H1 (cell line): ENCODE measurements around the gene SMARCB1. TPM values are rescaled to one million over a fixed set of nuclear protein-coding genes. Genes with fewer than 3 reads are reported as not detected.

Experiments used
- CTCF ChIA-PET: fragments of 300-600 bp; sonication (Branson Sonifier 250); formaldehyde crosslinking; loops from one replicate; lab custom pipeline; 2021; ENCODE audit not compliant: partially characterized antibody; lab: Charles Lee
- POLR2A ChIA-PET: fragments of 300-600 bp; sonication (Branson Sonifier 250); formaldehyde crosslinking; loops from one replicate; lab custom pipeline; 2021; ENCODE audit warnings: inconsistent platforms; ENCODE audit not compliant: partially characterized antibody; lab: Charles Lee
- DNase-seq, 2 experiments: peaks; one replicate each; pipeline versions ENCODE4 v3.0.0 to v3.0.0-alpha.2; 2010 to 2022; ENCODE audit warnings: low spot score in 2 of 2, low read depth in 1 of 2, mixed read lengths in 1 of 2
- FAIRE-seq: peaks from 2 replicates; lab custom pipeline; 2011; peaks lifted over from hg19 to GRCh38; lab: Jason Lieb, UNC
- H2AFZ ChIP-seq: 2 replicates; pipeline ENCODE4 v1.8.1; 2012; ENCODE audit warnings: low read length, inconsistent platforms
- H2AK5ac ChIP-seq: 2 replicates; pipeline ENCODE4 v1.6.1; 2013; ENCODE audit warnings: low read depth, low read length
- H2BK120ac ChIP-seq: replicated peaks from 2 replicates; pipeline ENCODE3; 2013; ENCODE audit warnings: low read depth, low read length, inconsistent platforms
- H2BK12ac ChIP-seq: 2 replicates; pipeline ENCODE4 v1.6.1; 2013; ENCODE audit warnings: low read depth, low read length
- H2BK15ac ChIP-seq: 2 replicates; pipeline ENCODE4 v1.6.1; 2013; ENCODE audit warnings: low read length
- H2BK20ac ChIP-seq: 2 replicates; pipeline ENCODE4 v1.6.1; 2013; ENCODE audit warnings: low read length
- H2BK5ac ChIP-seq: 2 replicates; pipeline ENCODE4 v1.6.1; 2013; ENCODE audit warnings: low read depth, low read length
- H3K14ac ChIP-seq: 2 replicates; pipeline ENCODE4 v1.6.1; 2013; ENCODE audit warnings: inconsistent platforms; ENCODE audit not compliant: insufficient read length
- H3K18ac ChIP-seq: 2 replicates; pipeline ENCODE4 v1.6.1; 2013; ENCODE audit warnings: low read length; ENCODE audit errors: extremely low read depth
- H3K23ac ChIP-seq: 2 replicates; pipeline ENCODE4 v1.6.1; 2013; ENCODE audit warnings: inconsistent platforms; ENCODE audit not compliant: insufficient read length
- H3K23me2 ChIP-seq: 2 replicates; pipeline ENCODE4 v1.6.1; 2013; ENCODE audit warnings: low read depth, low read length
- H3K27ac ChIP-seq: 2 replicates; pipeline ENCODE4 v1.6.1; 2011; ENCODE audit warnings: low read depth, low read length, inconsistent platforms
- H3K27me3 ChIP-seq, 4 experiments: replicated peaks in 1 of 4; 1 replicate in 1 of 4; 2 replicates in 3 of 4; pipeline versions ENCODE4 v1.6.1 to v1.8.1; 2011 to 2013; ENCODE audit warnings: low read length in 3 of 4, mild to moderate bottlenecking in 3 of 4, inconsistent platforms in 2 of 4, mixed read lengths in 2 of 4, moderate library complexity in 1 of 4; ENCODE audit not compliant: control insufficient read depth in 3 of 4, insufficient read depth in 3 of 4; ENCODE audit errors: extremely low read depth in 1 of 4
- H3K36me3 ChIP-seq, 4 experiments: 2 replicates each; pipeline versions ENCODE4 v1.6.1 to v1.8.1; 2011 to 2013; ENCODE audit warnings: mild to moderate bottlenecking in 4 of 4, low read length in 3 of 4, moderate library complexity in 2 of 4, control low read depth in 1 of 4, inconsistent platforms in 1 of 4; ENCODE audit not compliant: insufficient read depth in 4 of 4, control insufficient read depth in 2 of 4
- H3K4ac ChIP-seq: replicated peaks from 2 replicates; pipeline ENCODE3; 2013; ENCODE audit warnings: low read length, low read depth, mixed read lengths, inconsistent platforms; ENCODE audit not compliant: insufficient read length
- H3K4me1 ChIP-seq, 4 experiments: replicated peaks in 1 of 4; 1 replicate in 1 of 4; 2 replicates in 3 of 4; pipeline versions ENCODE4 v1.6.1 to v1.8.1; 2011 to 2013; ENCODE audit warnings: low read length in 3 of 4, inconsistent platforms in 2 of 4, mixed read lengths in 1 of 4; ENCODE audit not compliant: insufficient read depth in 4 of 4, control insufficient read depth in 3 of 4
- H3K4me2 ChIP-seq, 2 experiments: 2 replicates each; pipeline versions ENCODE4 v1.6.1 to v1.8.1; 2011 to 2013; ENCODE audit warnings: low read depth in 2 of 2, low read length in 2 of 2, control low read depth in 1 of 2, inconsistent platforms in 1 of 2, mild to moderate bottlenecking in 1 of 2; ENCODE audit not compliant: insufficient read depth in 1 of 2
- H3K4me3 ChIP-seq, 4 experiments: fragments of 200-600, 300-600 bp in 1 of 4; sonication (generic), shearing (Covaris generic), sonication (Bioruptor Twin) in 1 of 4; 2 replicates each; pipeline versions ENCODE4 v1.5.1 to v1.8.1; 2011 to 2016; ENCODE audit warnings: low read length in 4 of 4, low read depth in 3 of 4, control low read depth in 2 of 4, inconsistent platforms in 2 of 4, mild to moderate bottlenecking in 2 of 4, mixed read lengths in 1 of 4, moderate library complexity in 1 of 4; ENCODE audit not compliant: insufficient read depth in 2 of 4; ENCODE audit errors: extremely low read depth in 1 of 4
- H3K56ac ChIP-seq: replicated peaks from 2 replicates; pipeline ENCODE3; 2013; ENCODE audit warnings: low read depth, mild to moderate bottlenecking, mixed read lengths, low read length, inconsistent platforms; ENCODE audit not compliant: insufficient read length
- H3K79me1 ChIP-seq: 2 replicates; pipeline ENCODE4 v1.6.1; 2013; ENCODE audit warnings: low read depth, low read length, control low read depth
- H3K79me2 ChIP-seq, 2 experiments: 2 replicates each; pipeline versions ENCODE4 v1.6.1 to v1.8.1; 2012 to 2013; ENCODE audit warnings: low read length in 2 of 2, mild to moderate bottlenecking in 2 of 2, inconsistent platforms in 1 of 2; ENCODE audit not compliant: insufficient read depth in 2 of 2, control insufficient read depth in 1 of 2
- H3K9ac ChIP-seq, 4 experiments: replicated peaks in 1 of 4; 1 replicate in 1 of 4; 2 replicates in 3 of 4; pipeline versions ENCODE4 v1.6.1 to v1.8.1; 2011 to 2013; ENCODE audit warnings: low read depth in 3 of 4, low read length in 3 of 4, control low read depth in 2 of 4, mild to moderate bottlenecking in 2 of 4, moderate library complexity in 2 of 4, inconsistent platforms in 1 of 4; ENCODE audit errors: extremely low read depth in 1 of 4
- H3K9me3 ChIP-seq, 2 experiments: 2 replicates each; pipeline versions ENCODE4 v1.6.1 to v1.8.1; 2012 to 2013; ENCODE audit warnings: mild to moderate bottlenecking in 2 of 2, moderate library complexity in 2 of 2, control low read depth in 1 of 2, inconsistent platforms in 1 of 2, low read depth in 1 of 2, low read length in 1 of 2, mixed read lengths in 1 of 2; ENCODE audit not compliant: insufficient read depth in 2 of 2
- H4K20me1 ChIP-seq, 2 experiments: replicated peaks in 1 of 2; 2 replicates each; pipeline versions ENCODE3 to v1.8.1; 2011 to 2013; ENCODE audit warnings: inconsistent platforms in 2 of 2, low read length in 2 of 2, mild to moderate bottlenecking in 1 of 2; ENCODE audit not compliant: insufficient read depth in 2 of 2, control insufficient read depth in 1 of 2
- H4K5ac ChIP-seq: 2 replicates; pipeline ENCODE4 v1.6.1; 2013; ENCODE audit warnings: low read length, low read depth, mixed read lengths, inconsistent platforms; ENCODE audit not compliant: insufficient read length
- H4K8ac ChIP-seq: 2 replicates; pipeline ENCODE4 v1.8.0; 2013; ENCODE audit warnings: mild to moderate bottlenecking, moderate library complexity, low read length, inconsistent platforms; ENCODE audit not compliant: insufficient read depth; ENCODE audit errors: extremely low read depth
- H4K91ac ChIP-seq: replicated peaks from 2 replicates; pipeline ENCODE3; 2013; ENCODE audit warnings: low read length, mixed read lengths, inconsistent platforms; ENCODE audit not compliant: insufficient read length
- ATF3 ChIP-seq: IDR thresholded peaks from 2 replicates; pipeline ENCODE4 v1.6.1; 2011; ENCODE audit warnings: low read depth, mild to moderate bottlenecking, low read length; ENCODE audit not compliant: insufficient read depth
- BRCA1 ChIP-seq: IDR thresholded peaks from 2 replicates; pipeline ENCODE4 v1.6.1; 2012; ENCODE audit warnings: low read depth, low read length, improper control_type of control experiment
- CTBP2 ChIP-seq: IDR thresholded peaks from 2 replicates; pipeline ENCODE4 v1.7.0; 2011; ENCODE audit warnings: borderline replicate concordance, mild to moderate bottlenecking, moderate library complexity, mixed read lengths, low read length; ENCODE audit not compliant: insufficient read depth, insufficient read length
- EGR1 ChIP-seq: IDR thresholded peaks from 2 replicates; pipeline ENCODE4 v1.6.1; 2011; ENCODE audit warnings: low read depth, low read length, borderline replicate concordance
- GABPA ChIP-seq: IDR thresholded peaks from 2 replicates; pipeline ENCODE4 v1.6.1; 2011; ENCODE audit warnings: mild to moderate bottlenecking, low read length, moderate library complexity, borderline replicate concordance; ENCODE audit not compliant: insufficient read depth
- TAF1 ChIP-seq: IDR thresholded peaks from 2 replicates; pipeline ENCODE4 v1.6.1; 2011; ENCODE audit warnings: mild to moderate bottlenecking, low read depth, low read length
- WGBS, 2 experiments: shearing (Covaris generic) in 1 of 2; methylation state at CpG; one replicate each; pipeline versions ENCODE4 v1.1.6 to v1.1.7; 2013 to 2015; ENCODE audit warnings: low lambda C conversion rate in 2 of 2, mixed read lengths in 2 of 2, inconsistent platforms in 1 of 2, low coverage in 1 of 2, missing lambda C conversion rate in 1 of 2; ENCODE audit not compliant: insufficient replicate concordance in 2 of 2, insufficient coverage in 1 of 2, insufficient read length in 1 of 2; ENCODE audit errors: extremely low coverage in 1 of 2, missing lambda C conversion rate in 1 of 2; 5-methylcytosine and 5-hydroxymethylcytosine counted together
- polyA plus RNA-seq, 7 experiments: library from polyadenylated mRNA; depleted of rRNA in 3 of 7; stranded (reverse) in 5 of 7; unstranded in 2 of 7; fragments of >200 nt in 5 of 7; fragments of 200-250 nt in 2 of 7; gene quantifications; 1 replicate in 5 of 7; 2 replicates in 1 of 7; 4 replicates in 1 of 7; pipeline versions ENCODE4 v1.2.1 to v1.2.3, GENCODE V29; 2011 to 2013; ENCODE audit warnings: missing spikeins in 2 of 7, mixed read lengths in 2 of 7
- total RNA-seq: library from RNA; stranded (reverse); fragmentation: NEBNext Ultra II Directional; extraction: Animal tissue kit (Norgen Biotek cat#: 25700); gene quantifications from 2 replicates; pipeline ENCODE4 v1.2.1, GENCODE V29; 2021

Gene SMARCB1
- total and polyA plus RNA-seq, 2 of the 8 experiments (the other 6 are each of a cell fraction or from before 2014, with no cell fraction given): 116 to 145 TPM

- no peak for DNase-seq
- H3K18ac ChIP-seq: no peak overlapping the region
- H4K5ac ChIP-seq: no peak overlapping the region
- no peaks in the 10 kb centered on the region for H3K9me3 ChIP-seq
- no peak overlapping the region for H2BK5ac ChIP-seq
- WGBS, 2 experiments: 92% methylated on average over 6 of the region's 6 CpGs; no CpG with 5 or more reads in 1 of the 2 experiments
- H3K56ac ChIP-seq: no peak overlapping the region
- H4K91ac ChIP-seq: no peak overlapping the region
- H3K27me3 ChIP-seq: no peaks in the 10 kb centered on the region
- CTCF ChIA-PET: interaction anchor here (0.7 to 1.2 kb wide), 2 partner anchors 24 to 29 kb away, joined by 3 to 4 read pairs; no protein-coding TSS in a partner anchor
- H3K23ac ChIP-seq: no peak overlapping the region
- peaks cover 0 to 5% of the 10 kb centered on the region in 2 experiments for H4K20me1 ChIP-seq
- no peaks in the 10 kb centered on the region for H3K79me1 ChIP-seq
- H2BK120ac ChIP-seq: no peak overlapping the region
- H3K23me2 ChIP-seq: peaks cover 8% of the 10 kb centered on the region; the same call in 1 of the 2 replicates
- no peak overlapping the region for H3K4me2 ChIP-seq
- H2BK15ac ChIP-seq: no peak overlapping the region
- no peaks in the 10 kb centered on the region for H3K79me2 ChIP-seq
- H3K9ac ChIP-seq: no peak overlapping the region
- H3K14ac ChIP-seq: no peak overlapping the region
- H2BK12ac ChIP-seq: no peak overlapping the region
- H3K27ac ChIP-seq: no peak overlapping the region
- peaks cover 0 to 2% (median 0%) of the 10 kb centered on the region in 4 experiments; a peak in 2 of 7 replicates for H3K4me1 ChIP-seq
- H3K4ac ChIP-seq: no peak overlapping the region
- no peak overlapping the region for H4K8ac ChIP-seq
- no peak for TF ChIP-seq ATF3
- no peak for TF ChIP-seq BRCA1
- no peak for TF ChIP-seq CTBP2
- no peak for TF ChIP-seq EGR1
- TF ChIP-seq TAF1: no peak
- no peak for TF ChIP-seq GABPA
- FAIRE-seq: no peak
- no peak overlapping the region for H3K4me3 ChIP-seq
- H3K36me3 ChIP-seq: peaks cover 0 to 9% (median 2%) of the 10 kb centered on the region in 4 experiments; a peak in 3 of 8 replicates
- H2AK5ac ChIP-seq: no peak overlapping the region
- no peak overlapping the region for H2BK20ac ChIP-seq
- POLR2A ChIA-PET: interaction anchor here (1.2 to 1.6 kb wide), 2 partner anchors 13 to 15 kb away, joined by 3 read pairs; no protein-coding TSS in a partner anchor
- H2AFZ ChIP-seq: no peak overlapping the region
Measured at GRCh38 chr22:23745791-23746190, 41.0 kb upstream of the SMARCB1 start.
